Astrocyte of the spinal cord (primary cell): ENCODE data around the gene DIP2C.

Experiments
- DNase-seq: peaks from one replicate; pipeline ENCODE4 v3.0.0; 2011; ENCODE audit warnings: low read depth, low spot score
- H3K4me3 ChIP-seq: 2 replicates; pipeline ENCODE4 v1.5.1; 2011; ENCODE audit warnings: low read depth, mild to moderate bottlenecking, low read length, moderate library complexity
- in situ Hi-C: cut with HindIII; loops from 2 replicates; pipeline ENCODE4 v1.10.0; 2017; ENCODE audit warnings: low sequenced_read_pairs
- TF ChIP-seq, protein P1 (sequence below): IDR thresholded peaks from 2 replicates; pipeline ENCODE4 v1.5.1; 2012; ENCODE audit warnings: low read depth, mild to moderate bottlenecking, low read length, inconsistent platforms

The DIP2C gene

GRCh38 chr10:689452-690371 lies at the start of gene DIP2C:
TSS of gene DIP2C (minus strand) at chr10:689668. CDS start at chr10:689578, 90 bp downstream.
- DNase-seq = peak; percentile 67
- TF ChIP-seq, protein P1, sequence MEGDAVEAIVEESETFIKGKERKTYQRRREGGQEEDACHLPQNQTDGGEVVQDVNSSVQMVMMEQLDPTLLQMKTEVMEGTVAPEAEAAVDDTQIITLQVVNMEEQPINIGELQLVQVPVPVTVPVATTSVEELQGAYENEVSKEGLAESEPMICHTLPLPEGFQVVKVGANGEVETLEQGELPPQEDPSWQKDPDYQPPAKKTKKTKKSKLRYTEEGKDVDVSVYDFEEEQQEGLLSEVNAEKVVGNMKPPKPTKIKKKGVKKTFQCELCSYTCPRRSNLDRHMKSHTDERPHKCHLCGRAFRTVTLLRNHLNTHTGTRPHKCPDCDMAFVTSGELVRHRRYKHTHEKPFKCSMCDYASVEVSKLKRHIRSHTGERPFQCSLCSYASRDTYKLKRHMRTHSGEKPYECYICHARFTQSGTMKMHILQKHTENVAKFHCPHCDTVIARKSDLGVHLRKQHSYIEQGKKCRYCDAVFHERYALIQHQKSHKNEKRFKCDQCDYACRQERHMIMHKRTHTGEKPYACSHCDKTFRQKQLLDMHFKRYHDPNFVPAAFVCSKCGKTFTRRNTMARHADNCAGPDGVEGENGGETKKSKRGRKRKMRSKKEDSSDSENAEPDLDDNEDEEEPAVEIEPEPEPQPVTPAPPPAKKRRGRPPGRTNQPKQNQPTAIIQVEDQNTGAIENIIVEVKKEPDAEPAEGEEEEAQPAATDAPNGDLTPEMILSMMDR = no peak
- in situ Hi-C loops = no loop called here
- peak within 1 kb of the TSS; percentile 63 for H3K4me3 ChIP-seq

- TF ChIP-seq, protein P1 = no peak
- DNase-seq = no peak
- H3K4me3 ChIP-seq = no peak overlapping the region
- in situ Hi-C loops = no loop called here
These were observed 45.0 kb upstream of the DIP2C start for GRCh38 chr10:734481-734880.

DNA sequence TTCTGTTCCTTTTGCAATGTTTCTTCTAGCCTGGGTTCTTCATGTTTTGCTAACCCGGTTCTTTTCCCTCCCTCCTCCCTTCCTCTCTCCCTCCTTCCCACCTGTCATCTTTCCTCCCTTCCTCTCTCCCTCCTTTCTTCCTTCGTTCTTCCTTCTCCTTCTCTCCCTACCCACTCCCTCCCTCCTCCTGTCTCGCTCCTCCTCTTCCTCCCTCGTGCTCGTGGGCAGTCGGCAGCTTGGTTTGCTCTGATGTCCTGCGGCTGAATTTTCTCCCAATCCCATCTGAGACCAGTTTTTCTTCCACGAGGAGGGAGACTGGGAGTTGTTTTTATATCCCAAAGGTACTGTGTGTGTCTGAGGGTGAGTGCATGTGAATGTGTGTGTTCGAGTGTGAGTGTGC lies 43.6 kb upstream of the DIP2C start:
- TF ChIP-seq, protein P1 = no peak
- no peak for DNase-seq
- in situ Hi-C loops = no loop called here
- H3K4me3 ChIP-seq = no peak overlapping the region

DNA sequence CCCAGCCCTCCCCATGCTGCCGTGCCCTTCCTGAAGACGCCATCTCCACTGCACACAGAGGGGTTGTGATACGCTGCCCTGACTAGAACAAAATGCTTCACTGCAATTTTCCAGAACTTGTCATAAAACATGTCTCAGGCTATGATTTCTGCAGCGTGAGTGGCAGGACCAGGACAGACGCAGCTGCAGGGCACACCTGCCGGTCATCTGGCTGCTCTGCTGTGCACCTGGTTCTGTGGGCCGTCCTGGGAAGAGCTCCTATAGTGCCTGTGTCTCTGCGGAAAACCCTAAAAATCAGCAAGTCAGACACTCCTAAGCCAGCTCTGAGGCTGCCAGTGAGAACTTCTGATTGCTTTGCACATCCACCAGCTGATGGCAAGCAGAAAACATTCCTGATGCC lies 39.7 kb upstream of the DIP2C start:
- no peak for DNase-seq
- TF ChIP-seq, protein P1 = no peak
- H3K4me3 ChIP-seq = no peak overlapping the region
- in situ Hi-C loops = no loop called here

- TF ChIP-seq, protein P1 = no peak
- DNase-seq = no peak
- no peak overlapping the region for H3K4me3 ChIP-seq
- in situ Hi-C loops = no loop called here
These were observed 39.1 kb upstream of the DIP2C start for GRCh38 chr10:728603-729002.

DNA sequence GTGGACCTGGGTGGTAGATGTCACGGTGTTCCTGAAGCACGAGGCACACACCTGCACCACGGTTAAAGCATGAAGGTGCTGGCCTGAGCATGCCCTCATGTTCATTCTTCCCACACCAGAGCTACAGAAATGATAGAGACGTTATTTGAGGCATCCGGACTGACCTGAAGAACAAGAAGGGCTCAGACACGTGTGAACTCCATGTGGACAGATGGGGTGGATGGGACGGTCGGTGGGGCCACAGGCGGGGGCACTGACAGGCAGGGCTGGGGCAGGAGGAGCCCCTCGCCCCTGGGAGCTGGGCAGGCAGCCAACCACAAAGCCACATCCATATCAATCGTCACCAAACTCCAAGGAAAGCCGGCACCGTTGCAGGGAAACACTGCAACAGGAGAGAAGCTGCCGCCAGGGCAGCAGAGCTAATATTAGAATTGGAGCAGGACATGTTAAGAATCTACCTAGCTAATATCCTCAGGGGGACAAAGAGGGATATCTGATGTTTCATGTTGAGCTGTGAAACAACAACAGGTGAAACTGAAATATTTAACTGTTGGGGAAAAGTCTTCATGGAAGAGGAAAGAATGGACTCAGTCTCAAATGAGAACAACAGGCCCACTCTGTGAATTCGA lies 37.8 kb upstream of the DIP2C start:
- DNase-seq = no peak
- in situ Hi-C loops = no loop called here
- no peak overlapping the region for H3K4me3 ChIP-seq
- TF ChIP-seq, protein P1 = no peak
